AG08396 (cell line): ENCODE data around the gene SAMD4A.

Experiments used
- DNase-seq: peaks from one replicate; pipeline ENCODE4 v3.0.0; 2012; ENCODE audit warnings: low spot score, mixed read lengths

Gene SAMD4A

DNA sequence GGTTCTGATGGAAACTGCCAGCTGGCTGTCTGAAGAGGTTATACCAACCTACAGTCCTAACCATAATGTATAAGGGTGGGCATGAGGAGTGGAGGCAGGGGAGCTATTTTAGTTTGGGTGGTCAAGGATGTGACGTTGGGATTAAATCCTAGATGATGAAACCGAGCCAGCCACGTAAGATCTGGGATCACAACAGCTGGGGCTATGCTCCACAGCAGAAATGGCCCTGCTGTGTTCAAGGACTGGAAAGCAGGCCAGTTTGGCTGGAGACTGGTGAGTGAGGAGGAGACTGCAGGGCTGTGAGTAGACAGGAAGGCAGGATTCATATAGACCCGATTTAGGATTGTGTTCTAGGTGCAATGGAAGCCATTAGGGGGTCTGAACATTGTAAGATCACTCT is 66.1 kb downstream of the SAMD4A start:
- no peak for DNase-seq

DNA sequence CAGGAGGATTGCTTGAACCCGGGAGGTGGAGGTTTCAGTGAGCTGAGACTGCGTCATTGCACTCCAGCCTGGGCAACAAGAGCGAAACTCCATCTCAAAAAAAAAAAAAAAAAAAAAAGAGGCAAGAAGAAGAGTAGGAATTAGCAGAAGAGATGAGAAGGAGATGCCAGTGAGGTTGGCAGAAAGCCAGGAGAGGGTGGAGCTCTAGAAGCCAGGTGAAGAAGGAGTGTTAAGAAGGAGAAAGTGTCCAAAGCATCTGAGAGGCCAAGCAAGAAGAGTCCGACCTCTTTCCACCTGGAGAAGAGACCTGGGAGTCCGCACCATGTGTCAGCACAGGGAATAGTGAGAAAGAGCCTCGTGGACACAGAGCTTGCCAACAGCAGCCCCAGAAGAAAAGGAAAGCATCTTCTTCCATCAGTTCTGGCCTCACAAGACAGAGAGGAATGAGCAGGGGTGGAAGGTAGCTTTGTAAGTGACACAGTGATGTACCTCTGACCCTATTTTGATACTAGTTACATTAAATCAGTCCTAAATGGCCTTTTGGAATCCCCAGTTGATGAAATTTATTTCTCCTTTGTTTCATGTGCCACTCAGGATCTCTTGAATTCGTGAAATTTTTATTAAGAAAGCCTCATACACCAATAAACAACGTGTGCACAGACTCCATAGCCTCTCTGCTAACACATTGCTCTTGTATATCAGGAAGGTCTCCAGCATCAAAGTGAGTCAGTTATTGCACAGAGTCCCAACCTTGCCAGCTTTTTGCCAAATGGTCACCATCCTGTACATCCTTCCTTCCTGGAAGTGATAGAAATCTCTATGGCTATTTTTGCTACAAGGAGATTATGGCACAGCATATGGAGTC is 70.6 kb downstream of the SAMD4A start:
- DNase-seq, result no peak

DNA sequence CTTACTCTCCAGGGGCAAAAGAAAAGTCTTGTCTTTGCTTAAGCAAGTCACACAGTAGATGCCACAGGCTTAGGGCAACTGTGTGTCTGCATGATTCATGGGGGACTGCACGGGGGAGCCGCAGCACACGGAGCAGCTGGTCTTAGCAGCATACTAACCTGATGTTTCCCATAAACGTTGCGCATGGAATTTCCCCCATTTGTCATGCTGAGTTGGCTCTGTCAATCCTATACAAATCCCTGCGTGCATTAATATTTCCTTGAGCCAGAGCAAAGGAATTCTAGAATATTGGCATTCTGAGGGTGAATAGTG is 71.2 kb downstream of the SAMD4A start:
- DNase-seq, result no peak

GRCh38 chr14:54639611-54640010 is 72.7 kb downstream of the SAMD4A start:
- no peak for DNase-seq

- DNase-seq, result no peak
Measured at GRCh38 chr14:54640506-54640905, 73.6 kb downstream of the SAMD4A start.

DNA sequence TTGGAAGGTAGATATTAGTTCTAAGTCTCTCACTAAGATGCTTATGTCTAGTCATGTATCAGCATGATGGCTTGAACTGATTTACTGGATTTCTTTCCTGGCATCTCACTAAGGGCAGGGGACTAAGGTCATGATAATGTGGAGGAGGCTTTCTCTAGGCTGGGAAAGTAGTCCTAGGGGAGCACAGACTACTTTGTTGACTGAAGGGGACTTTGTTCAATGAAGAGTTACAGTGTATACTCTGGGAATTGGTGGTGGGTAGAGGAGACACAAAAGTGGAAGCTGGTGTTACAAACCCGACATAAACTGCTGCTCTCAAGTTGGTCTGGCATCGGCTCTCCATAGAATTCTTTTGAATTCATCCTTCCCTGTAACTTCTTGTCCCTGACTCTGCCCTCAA is 75.2 kb downstream of the SAMD4A start:
- DNase-seq, result no peak

GRCh38 chr14:54642801-54643695 is 76.1 kb downstream of the SAMD4A start:
- no peak for DNase-seq

DNA sequence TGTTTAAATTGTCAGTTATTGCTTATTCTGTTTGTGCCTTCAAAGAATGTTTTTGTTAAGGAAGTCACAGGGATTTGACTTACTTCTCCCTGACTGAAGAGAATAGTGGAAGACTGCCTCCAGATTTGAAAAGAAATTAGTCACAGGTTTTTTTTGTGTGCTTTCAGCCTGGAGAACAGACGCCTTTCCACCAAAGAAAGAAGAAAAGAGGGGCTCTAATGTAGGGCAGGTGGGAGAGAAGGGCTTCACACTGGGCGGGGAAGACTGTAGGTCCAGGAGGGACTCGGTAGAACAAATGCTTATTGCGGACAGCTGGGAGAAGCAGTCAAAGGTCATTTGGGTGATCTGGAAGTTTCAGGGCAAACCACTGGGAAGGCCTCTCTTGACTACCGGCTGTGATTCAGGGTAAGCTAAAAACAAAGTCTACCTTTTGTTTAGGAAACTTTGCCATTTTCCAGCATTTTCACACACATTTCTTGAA is 76.8 kb downstream of the SAMD4A start:
- DNase-seq, result no peak

GRCh38 chr14:54645639-54646038 is 78.7 kb downstream of the SAMD4A start:
- no peak for DNase-seq

GRCh38 chr14:54646626-54647025 is 79.7 kb downstream of the SAMD4A start:
- no peak for DNase-seq

GRCh38 chr14:54647378-54647777 is 80.5 kb downstream of the SAMD4A start:
- no peak for DNase-seq

DNA sequence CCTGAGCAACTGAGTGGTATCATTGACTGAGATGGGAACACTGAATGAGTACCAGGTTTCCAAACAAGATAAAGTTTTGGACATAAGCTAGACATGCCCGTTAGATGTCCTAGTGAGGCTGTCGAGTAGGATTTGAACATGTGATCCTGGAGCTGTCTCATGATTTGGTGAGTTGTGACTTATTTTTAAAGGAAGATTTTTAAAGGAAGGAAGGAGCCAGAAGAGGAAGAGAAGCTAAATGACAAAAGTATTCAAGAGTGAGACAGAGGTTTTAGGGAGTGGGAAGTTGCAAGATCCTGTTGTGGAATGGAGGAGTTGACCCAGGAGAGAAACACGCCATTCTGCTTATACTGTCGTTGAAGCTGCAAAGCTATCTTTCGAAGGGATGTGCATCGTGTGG is 82.1 kb downstream of the SAMD4A start:
- DNase-seq, result no peak

- peak; percentile 63 for DNase-seq
Measured at GRCh38 chr14:54650331-54650958, 83.5 kb downstream of the SAMD4A start.

GRCh38 chr14:54650959-54651351 is 84.0 kb downstream of the SAMD4A start:
- DNase-seq, result no peak

DNA sequence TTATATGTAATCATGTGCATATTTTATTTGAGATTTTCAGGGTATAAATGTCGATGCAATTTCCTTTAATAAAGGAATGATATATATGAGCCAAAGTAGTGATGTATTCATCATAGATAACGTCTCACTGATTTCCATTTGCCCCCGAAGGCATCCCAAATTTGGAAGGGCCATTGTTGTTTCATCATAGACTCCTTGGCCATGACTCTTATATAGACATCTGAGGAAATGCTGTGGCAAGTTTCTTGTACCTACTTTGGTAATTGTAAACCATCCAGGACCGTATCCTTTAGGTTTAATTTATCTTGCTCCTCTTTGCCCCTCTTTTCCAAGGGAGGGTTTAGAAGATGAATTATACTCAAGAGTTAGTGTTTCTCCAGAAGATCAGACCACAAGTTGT is 84.7 kb downstream of the SAMD4A start:
- DNase-seq, result no peak

DNA sequence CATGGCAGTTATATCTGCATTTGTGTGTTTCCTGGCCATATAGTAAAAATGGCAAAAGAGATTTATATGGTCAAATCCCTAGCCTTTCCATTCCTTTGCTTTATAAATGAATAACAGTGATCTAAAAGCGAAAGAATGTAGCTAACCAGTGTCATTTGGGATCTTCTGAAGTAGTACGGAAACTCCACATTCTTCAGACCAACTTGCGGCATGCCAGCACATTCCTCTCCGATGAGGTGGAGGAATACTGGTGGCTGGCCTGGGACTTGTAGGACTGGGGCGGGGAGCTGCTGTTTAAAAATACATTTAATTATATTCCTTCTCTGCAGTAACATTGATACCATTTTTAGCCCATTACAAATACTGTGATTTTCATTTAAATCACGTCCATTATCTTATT is 85.3 kb downstream of the SAMD4A start:
- DNase-seq, result peak; percentile 91

- no peak for DNase-seq
Measured at GRCh38 chr14:54652605-54653052, 85.7 kb downstream of the SAMD4A start.

- peak; percentile 30 for DNase-seq
Measured at GRCh38 chr14:54653712-54654469, 87.0 kb downstream of the SAMD4A start.

DNA sequence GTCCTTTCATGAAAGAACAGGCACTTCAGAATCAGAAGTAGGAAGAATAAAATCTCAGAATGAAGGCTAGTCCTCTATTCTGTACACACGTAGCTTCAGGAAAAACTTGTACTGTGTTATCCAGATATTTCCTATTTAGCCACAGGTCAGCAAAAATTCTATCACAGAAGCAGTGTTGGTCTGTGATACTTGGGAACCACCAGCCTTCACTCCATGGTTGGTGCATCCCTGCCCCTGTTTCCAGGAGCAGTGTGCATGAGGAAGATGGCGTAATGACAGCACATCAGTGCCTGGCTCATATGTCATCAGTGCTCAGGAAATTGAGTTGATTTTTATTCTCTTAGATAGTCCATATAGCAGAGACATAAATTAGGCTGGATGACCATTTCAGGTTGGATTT is 87.7 kb downstream of the SAMD4A start:
- no peak for DNase-seq

DNA sequence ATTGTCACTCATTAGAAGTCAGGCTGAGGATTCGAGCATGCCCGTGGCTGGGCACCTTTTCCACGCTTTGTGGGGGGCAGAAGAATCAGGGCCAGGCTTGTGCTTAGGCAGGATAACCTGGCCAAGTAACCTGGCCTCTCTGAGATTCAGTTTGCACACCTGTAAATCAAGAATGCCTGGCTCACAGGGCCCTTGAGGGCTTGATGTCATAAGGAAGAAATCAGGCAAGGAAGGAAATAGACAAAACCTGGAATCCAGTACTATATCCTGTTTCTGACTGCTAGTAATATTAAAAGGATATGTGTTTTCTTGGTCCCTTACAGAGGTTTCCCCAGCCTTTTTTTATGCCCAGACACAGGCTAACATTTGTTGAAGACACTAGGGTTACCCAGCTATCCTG is 91.9 kb downstream of the SAMD4A start:
- no peak for DNase-seq

DNA sequence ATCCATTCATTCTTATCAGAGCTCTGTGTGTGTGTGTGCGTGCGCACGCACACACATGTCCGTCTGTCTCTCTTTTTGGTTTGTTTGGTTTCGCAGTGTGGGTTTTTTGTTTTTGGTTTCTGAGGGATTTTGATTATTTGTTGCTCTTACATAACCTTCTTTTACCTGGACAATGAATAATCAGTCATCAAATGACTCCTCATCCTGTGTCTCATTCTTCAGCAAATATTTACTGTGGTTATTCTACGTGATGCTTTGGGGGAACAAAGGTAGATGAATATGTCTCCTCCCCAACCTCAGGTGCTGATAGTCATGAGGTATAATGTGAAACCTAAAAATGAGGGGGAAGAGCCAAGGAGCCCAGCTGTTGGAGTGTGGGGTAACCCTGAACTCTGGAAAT is 92.4 kb downstream of the SAMD4A start:
- no peak for DNase-seq

GRCh38 chr14:54660604-54661111 is 93.7 kb downstream of the SAMD4A start:
- DNase-seq, result no peak
